HG03460 (cell line): ENCODE results near the gene FMR1.

Experiments used
- ATAC-seq: cut with Tn5 transposase; IDR thresholded peaks from one replicate; pipeline ENCODE4 v1.9.1; 2021; ENCODE audit not compliant: unreplicated experiment

FMR1 gene

DNA sequence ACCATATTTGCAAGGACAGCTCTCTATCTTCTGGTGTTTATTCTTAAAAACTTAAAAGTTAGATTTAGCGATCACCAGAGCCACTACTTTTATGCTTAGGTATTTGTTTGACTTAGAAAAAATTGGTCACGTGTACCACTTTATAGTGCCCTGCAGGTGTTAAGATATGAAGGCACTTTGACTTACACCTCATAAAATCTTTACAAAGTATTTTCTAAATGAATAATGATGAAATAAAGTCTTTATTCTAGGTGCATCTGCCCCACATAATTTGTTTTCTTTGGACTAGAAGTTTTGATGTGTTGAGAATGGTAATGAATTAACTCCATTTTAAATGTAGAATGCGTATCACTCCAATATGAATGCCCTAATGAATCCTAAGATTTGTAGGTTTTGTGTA lies 2.9 kb downstream of the FMR1 start:
- ATAC-seq: no peak

DNA sequence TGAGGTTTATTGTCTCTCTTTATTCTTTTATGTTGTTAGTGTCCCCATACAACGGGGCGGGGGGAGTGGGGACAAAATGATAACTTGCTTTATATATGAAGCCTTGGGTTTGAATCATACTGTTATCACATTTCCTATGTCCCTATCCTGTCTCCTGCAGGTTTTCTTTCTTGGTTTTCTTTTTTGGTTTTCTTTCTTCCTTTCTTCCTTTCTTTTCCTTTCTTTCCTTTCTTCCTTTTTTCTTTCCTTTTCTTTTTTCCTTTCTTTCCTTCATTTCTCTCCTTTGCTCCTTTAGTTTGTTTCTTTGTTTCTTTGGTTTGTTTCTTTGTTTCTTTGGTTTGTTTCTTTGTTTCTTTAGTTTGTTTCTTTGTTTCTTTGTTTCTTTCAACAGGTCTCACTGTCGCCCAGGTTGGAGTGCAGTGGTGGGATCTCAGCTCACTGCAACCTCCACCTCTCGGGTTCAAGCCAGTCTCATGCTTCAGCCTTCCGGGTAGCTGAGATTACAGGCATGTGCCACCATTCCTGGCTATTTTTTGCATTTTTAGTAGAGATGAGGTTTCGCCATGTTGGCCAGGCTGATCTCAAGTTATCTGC lies 4.8 kb downstream of the FMR1 start:
- ATAC-seq: no peak

DNA sequence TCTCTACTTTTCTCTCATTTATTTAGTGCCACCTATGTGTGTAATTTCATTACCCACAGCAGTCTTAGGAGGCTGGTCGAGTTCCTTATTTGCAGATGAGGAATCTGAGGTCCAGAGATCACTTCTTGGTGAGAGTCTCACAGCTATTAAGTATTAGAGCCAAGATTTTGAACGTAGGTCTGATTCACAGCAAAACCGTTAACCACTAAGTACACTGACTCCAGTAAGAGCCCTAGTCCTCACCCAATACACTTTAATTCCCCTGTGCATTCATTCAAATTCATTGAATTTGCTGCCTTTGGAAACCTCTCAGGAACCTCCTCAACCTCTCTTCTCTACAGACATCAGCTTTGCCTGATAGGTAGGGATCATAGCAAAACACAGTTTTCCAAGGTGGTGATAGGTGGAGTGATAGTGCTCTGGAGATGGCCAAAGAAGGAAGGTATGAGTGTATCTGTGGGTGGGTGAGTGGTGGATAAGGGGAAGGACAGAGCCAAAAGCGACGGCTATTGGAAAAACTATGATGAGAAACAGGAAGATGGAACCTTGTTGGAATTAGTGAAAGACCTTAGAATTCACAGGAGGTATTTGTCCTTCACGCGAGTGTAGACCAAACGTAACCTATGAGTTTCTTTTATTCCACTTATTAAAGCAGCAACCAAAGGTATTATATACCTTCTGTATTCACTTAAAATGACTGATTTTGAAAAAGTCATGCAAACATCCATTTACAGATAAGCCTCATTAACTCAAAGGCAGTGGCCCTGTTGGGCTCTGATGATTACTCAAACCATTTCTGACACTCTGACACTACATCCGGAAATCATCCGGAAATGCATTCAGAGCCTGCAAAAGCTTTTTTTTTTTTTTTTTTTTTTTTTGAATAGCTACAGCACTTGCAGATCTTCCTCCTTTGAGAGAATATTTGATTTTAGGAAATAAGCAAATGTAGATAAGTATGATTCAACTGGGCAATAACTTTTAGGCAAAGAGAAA lies 6.3 kb downstream of the FMR1 start:
- peak; percentile 94 for ATAC-seq

DNA sequence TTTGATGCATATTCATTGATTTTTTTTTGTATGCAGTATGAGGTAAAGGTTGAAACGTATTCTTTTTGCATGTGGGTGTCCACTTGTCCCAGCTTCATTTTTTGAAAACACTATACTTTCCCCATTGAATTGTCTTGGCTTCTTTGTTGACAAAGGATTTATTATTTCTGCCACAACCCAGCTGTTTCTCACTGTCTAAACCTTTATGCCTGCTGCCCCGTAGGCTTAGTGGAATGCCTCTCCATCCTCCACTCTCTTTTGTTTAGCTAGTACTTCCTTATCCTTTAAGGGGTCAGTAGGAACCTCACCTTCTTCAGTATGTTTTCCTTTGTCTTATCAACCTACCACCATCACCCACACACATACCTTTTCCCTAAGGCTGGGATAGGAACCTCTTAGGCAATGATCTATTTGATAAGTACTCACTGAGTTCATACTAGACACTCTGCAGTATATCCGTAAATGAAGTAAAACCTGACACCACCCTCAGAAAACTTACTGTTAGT lies 8.5 kb downstream of the FMR1 start:
- no peak for ATAC-seq

DNA sequence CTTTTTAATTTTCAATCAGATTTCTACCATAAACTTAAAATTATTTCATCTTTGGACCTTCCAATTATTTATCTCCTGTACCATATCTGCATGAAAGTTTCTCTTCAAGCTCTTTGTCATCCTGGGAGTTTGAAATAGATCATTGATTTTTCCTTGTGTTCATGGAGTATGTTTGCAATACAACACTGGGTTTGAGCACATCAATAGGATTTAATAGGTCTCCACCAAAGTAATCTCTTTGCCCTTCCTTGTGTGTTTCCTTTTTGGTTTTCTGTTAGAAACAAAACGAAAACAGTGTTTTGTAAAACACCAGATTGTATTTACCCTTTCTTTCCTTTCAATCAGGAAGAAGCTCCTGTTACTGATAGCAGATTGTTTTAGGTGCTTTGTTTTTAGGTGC lies 11.9 kb downstream of the FMR1 start:
- ATAC-seq: no peak

DNA sequence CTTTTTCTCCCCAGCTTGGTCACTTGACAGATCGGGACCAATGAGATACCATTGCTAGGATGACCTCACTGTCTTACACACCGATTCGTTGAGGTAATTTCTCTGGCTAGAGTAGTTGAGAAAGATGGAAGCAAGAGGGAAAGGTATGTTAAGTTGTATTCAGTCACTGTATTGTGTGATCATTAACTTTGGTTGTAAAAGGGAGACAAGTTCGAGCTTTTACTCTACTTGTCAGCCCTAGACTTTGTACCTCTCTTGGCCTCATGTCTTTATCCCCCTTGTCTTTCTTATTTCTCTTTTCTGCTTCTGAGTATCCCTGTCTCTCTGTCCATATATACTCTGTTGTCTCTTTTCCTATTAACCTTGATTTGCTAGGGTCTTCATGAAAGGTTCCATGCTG lies 15.5 kb downstream of the FMR1 start:
- ATAC-seq: no peak

DNA sequence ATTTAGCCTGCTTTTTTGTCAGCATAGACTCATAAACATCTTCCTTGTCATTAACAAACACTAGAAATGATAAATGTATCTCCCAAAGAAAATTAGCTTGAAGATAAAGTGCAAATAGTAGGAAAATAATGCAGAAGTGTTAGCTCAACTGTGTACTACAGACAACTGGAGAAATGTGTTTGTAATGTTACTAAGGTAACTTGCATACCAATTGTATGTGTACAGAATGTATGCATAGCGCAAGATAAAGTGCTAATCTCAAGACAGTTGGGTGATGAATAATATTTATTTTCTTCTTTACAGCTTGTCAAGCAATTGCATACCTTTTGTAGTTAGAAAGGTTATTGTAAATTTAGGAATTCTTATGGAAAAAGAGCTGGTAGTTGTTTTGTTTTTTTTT lies 22.1 kb downstream of the FMR1 start:
- ATAC-seq: no peak

DNA sequence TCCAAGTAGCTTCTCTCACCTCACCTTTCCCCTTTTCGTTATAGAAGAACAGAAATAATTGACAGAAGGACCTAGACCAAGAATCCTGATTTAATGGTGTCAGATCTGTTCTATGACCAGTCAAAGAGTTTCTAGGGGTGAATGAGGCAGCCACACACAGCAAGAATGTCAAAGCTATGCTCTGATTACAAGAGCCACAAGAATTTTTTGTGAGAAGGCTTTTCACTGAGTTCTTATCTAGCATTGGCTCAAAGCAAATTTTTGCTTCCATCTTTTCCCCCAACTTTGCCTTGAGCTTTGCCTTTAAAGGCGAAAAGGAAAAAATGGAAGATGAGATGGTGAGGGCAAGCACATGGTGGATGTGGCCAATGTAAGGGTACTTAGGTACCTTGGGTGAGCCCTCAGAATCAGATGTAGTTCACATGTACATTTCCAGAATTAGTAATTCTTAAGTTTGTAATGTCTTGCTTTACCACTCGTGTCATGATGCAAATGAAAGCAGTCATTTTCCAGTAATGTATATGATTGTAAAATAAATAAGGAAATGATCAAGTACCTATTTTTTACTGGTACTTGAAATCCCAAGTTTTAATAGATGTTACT lies 23.5 kb downstream of the FMR1 start:
- ATAC-seq: no peak

DNA sequence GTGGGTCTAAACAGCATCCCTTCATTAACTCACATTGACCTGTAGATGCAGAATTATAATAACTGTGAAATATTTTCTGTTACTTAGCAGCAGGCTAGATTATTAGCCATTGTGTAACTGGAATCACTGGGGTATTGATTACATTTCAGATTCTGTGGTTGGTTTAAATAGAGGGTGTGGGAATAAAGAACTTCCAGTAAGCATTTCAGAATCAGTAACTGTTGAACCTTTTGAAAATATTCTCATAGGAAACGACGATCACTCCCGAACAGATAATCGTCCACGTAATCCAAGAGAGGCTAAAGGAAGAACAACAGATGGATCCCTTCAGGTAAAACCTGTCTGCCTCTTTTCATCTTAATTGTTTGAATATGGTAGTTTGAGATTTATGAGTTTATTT lies 33.6 kb downstream of the FMR1 start:
- ATAC-seq: no peak

DNA sequence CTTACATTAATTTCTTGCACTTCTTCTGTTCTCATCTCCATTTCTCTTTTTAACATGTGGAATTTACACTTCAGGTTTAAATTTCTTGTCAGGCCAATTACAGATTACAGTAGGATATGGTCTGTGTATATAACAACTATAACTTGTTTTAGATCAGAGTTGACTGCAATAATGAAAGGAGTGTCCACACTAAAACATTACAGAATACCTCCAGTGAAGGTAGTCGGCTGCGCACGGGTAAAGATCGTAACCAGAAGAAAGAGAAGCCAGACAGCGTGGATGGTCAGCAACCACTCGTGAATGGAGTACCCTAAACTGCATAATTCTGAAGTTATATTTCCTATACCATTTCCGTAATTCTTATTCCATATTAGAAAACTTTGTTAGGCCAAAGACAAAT lies 36.8 kb downstream of the FMR1 start:
- ATAC-seq: no peak

DNA sequence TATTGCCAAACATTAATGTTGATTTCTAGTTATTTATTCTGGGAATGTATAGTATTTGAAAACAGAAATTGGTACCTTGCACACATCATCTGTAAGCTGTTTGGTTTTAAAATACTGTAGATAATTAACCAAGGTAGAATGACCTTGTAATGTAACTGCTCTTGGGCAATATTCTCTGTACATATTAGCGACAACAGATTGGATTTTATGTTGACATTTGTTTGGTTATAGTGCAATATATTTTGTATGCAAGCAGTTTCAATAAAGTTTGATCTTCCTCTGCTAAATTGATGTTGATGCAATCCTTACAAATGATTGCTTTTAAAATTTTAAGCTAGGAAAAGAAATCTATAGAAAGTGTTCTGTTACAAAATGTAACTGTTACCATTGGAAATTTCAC lies 38.6 kb downstream of the FMR1 start:
- no peak for ATAC-seq

DNA sequence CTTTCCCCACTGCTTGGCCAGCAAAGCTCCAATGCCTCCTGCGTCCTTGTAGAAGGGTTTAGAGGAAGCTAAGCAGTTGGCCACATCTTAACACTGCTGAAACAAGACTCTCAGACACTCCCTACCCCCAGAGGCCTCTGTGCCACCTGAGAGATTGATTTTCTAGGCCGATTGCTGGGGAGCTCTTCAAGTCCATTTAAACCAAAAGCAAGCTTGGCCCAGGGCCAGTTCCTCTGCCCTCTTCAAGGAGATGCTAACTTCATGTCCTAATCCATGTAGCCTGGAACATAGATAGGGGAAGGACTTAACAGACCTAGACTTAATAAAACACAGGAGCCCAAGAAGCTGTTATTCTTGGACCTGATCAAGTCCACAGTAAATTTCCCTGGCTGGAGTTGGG lies 42.3 kb downstream of the FMR1 start:
- ATAC-seq: no peak

DNA sequence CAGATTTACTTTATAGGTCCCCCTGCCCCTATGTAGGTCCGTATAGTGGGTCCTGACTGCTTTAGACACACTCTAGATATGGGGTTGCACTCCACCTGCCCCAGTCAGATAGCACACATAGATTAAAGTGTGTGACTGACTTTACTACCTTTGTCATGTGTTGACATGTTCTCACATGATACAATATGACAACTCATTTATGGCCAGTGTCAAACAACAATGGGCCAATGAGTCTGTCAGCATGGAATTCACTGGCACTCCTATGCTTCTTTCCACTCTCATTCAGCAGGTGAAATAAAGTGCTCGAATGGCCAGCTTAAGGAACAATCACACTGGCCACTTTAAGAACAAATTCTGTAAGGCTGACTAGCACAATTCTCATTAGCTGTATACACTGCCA lies 45.6 kb downstream of the FMR1 start:
- ATAC-seq: no peak

DNA sequence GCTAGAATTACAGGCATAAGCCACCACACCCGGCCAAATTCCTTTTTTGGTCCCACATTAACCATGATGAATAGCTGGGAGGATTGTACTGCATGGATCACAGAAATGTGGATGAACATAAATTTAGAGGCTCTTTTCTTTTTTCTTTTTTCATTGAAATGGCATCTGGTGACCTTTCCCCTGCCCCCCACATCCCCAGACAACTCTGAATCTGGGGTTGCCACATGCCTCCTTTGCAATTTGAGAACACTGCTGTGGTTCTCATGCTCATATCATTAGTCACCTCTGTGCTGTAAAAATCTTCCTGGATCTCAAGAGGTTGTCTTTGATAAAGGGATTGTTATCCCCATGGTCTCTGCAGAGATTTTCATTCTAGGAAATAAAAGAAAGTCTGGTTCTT lies 46.6 kb downstream of the FMR1 start:
- ATAC-seq: no peak

DNA sequence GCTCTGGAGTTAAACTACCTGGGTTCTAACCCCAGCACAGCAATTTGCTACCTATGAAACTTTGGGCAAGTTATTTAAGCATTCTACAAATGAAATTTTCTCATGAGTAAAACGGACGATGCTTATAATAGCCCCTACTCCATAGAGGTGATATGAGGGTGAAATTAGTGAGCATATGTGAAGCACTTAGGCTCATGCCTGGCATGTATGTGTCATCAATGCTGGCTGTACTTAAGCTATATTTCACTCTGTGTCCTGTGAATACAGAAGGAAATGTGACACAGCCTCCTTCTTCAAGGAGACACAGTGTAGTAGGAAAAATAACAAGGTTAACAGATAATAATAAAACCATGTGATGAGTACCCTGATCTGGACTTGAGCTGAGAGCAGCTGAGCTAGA lies 49.0 kb downstream of the FMR1 start:
- ATAC-seq: no peak

DNA sequence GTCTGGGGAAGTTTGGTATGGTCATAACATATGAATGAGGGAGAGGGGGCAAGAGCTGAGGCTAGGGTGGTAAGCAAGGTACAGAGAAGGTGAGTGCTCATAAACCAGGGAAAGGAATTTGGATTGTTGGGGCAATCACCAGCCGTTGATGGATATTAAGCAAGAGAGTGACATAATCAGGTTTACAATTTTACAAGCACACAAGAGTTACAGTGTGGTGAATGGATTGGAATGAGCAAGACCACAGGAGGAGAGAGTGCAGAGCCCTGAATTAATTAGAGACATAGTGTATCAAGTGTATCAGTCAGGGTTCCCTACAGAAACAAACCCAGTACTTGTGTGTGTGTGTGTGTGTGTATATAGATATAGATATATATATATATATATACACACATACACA lies 50.8 kb downstream of the FMR1 start:
- no peak for ATAC-seq

DNA sequence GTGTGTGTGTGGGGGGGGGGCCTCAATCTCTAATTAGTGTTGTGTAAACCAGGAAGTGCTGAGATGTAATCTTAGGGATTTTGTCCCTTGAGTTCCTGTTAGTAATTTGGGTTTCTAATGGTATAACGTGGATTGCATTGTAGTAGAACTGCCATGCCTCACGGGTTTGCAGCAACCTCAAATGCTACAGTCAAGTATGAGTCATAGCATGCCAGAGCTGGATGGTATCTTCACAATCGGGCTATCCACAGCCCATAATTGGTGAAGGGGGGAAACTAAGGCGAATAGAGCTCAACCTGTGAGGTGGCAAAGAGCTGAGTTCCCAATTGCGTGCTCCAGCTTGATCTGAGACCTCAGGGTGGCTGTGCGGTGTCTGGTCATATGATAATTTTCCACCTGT lies 67.2 kb downstream of the FMR1 start:
- ATAC-seq: no peak

DNA sequence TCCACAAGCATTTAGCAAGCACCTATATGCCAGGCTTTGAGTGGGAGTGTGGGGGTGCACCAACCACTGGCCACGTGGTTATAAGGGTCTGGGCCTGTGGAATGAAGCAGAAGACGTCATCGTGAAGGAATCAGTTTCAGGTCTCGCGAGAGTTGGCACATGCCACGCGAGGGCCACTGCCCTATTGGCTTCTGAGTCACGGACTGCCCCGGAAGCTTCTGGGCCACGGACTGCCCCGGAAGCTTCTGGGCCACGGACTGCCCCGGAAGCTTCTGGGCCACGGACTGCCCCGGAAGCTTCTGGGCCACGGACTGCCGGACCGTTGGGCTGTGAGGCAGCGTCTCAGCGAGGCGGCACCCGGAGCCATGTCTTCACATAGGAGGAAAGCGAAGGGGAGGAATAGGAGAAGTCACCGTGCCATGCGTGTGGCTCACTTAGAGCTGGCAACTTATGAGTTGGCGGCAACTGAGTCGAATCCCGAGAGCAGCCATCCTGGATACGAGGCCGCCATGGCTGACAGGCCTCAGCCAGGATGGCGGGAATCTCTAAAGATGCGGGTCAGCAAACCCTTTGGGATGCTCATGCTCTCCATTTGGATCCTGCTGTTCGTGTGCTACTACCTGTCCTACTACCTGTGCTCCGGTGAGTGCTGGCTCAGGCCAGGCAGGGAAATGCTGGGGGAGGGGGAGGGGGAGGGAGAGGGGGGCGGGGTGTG lies 69.5 kb downstream of the FMR1 start, which contains the start of gene FMR1NB:
TSS of gene FMR1NB (plus strand) at position 300 of the 715 bp plus-strand sequence. CDS start at position 366, 66 bp downstream.
- no peak for ATAC-seq
